HepG2 (cell line): ENCODE data around the gene FKBP1A.

Experiments used
- BCL6 ChIP-seq: IDR thresholded peaks from 2 replicates; pipeline ENCODE4 v1.6.1; 2016; ENCODE audit warnings: missing genetic modification reagents, missing compliant biosample characterization
- JUND ChIP-seq: sonication (generic); formaldehyde crosslinking; IDR thresholded peaks from 2 replicates; pipeline ENCODE4 v1.8.0; 2022; ENCODE audit warnings: mild to moderate bottlenecking, missing genetic modification reagents
- KLF6 ChIP-seq: IDR thresholded peaks from 2 replicates; pipeline ENCODE4 v1.8.0; 2016; ENCODE audit warnings: missing biosample characterization, missing genetic modification reagents
- MIXL1 ChIP-seq: IDR thresholded peaks from 2 replicates; pipeline ENCODE4 v1.6.1; 2016
- TCF7L2 ChIP-seq: IDR thresholded peaks from 2 replicates; pipeline ENCODE4 v1.6.1; 2011; ENCODE audit warnings: mild to moderate bottlenecking, low read depth, low read length, moderate library complexity
- ZMYM3 ChIP-seq: sonication (generic); formaldehyde crosslinking; IDR thresholded peaks from 2 replicates; pipeline ENCODE4 v1.5.1; 2020; ENCODE audit warnings: mild to moderate bottlenecking, missing genetic modification reagents
- ZNF639 ChIP-seq: conservative IDR thresholded peaks from 2 replicates; pipeline ENCODE4 v1.6.1; 2018; ENCODE audit warnings: missing genetic modification reagents

- TF ChIP-seq BCL6 (CRISPR knock-in tag) (no peak), JUND (CRISPR knock-in tag) (no peak), TCF7L2 (no peak), ZMYM3 (no peak), KLF6 (CRISPR knock-in tag) (no peak), ZNF639 (CRISPR knock-in tag) (no peak), MIXL1 (CRISPR knock-in tag) (no peak)
Measured at GRCh38 chr20:1438361-1438760, 45.5 kb upstream of the FKBP1A start.
